Upper lobe of left lung (tissue), 6 donors: ENCODE results near the gene MGAT4A. TPM values are rescaled to one million over a fixed set of nuclear protein-coding genes. Genes with fewer than 3 reads are reported as not detected.

ENCODE experiments used
- ATAC-seq, 2 donors: fragments of 200-7000 bp; cut with Tn5 transposase; one replicate each; pipeline ENCODE4 v1.9.1; 2022; ENCODE audit warnings: mild to moderate bottlenecking in 2 of 2, moderate library complexity in 2 of 2; ENCODE audit not compliant: low FRiP score in 2 of 2
- DNase-seq, 2 donors: peaks; one replicate each; pipeline ENCODE4 v3.0.0-alpha.2; 2019 to 2020
- H3K27ac ChIP-seq, 4 donors: fragments of 200-600 bp; sonication (generic); one replicate each; pipeline ENCODE4 v1.5.1; 2016 to 2019
- H3K27me3 ChIP-seq, 4 donors: fragments of 200-600 bp; sonication (generic); one replicate each; pipeline ENCODE4 v1.5.1; 2017 to 2019
- H3K36me3 ChIP-seq, 4 donors: fragments of 200-600 bp; sonication (generic); one replicate each; pipeline ENCODE4 v1.5.1; 2016 to 2019
- H3K4me1 ChIP-seq, 4 donors: fragments of 200-600 bp; sonication (generic); one replicate each; pipeline ENCODE4 v1.5.1; 2018 to 2019
- H3K4me3 ChIP-seq, 4 donors: fragments of 200-600 bp; sonication (generic); one replicate each; pipeline ENCODE4 v1.5.1; 2017 to 2019; ENCODE audit warnings: mild to moderate bottlenecking in 2 of 4, moderate library complexity in 1 of 4
- H3K9me3 ChIP-seq, 4 donors: fragments of 200-600 bp; sonication (generic); one replicate each; pipeline ENCODE4 v1.5.1; 2018 to 2019
- EP300 ChIP-seq, 4 donors: sonication (generic); formaldehyde crosslinking; IDR thresholded peaks; one replicate each; pipeline ENCODE4 v1.5.1; 2017; ENCODE audit warnings: antibody characterized with exemption in 4 of 4, control low read depth in 2 of 4
- POLR2A ChIP-seq, 4 donors: fragments of 450-650 bp; IDR thresholded peaks; one replicate each; pipeline ENCODE4 v1.5.1; 2016 to 2017; ENCODE audit warnings: antibody characterized with exemption in 4 of 4, mild to moderate bottlenecking in 2 of 4
- POLR2AphosphoS5 ChIP-seq, 2 donors: sonication (generic); formaldehyde crosslinking; IDR thresholded peaks; one replicate each; pipeline ENCODE4 v1.5.1; 2017; ENCODE audit warnings: antibody characterized with exemption in 2 of 2
- WGBS, 2 donors: methylation state at CpG; one replicate each; pipeline ENCODE4 v1.1.5; 2017 to 2018; 5-methylcytosine and 5-hydroxymethylcytosine counted together
- total RNA-seq, 6 donors: library from RNA; depleted of rRNA in 4 of 6; stranded (reverse); fragments of >200 nt in 4 of 6; gene quantifications; one replicate each; pipeline versions ENCODE4 v1.1.0 to v1.2.1, GENCODE V29; 2016 to 2021
- TF ChIP-seq, protein P1 (sequence below), 6 experiments: fragments of 450-650 bp in 4 of 6; fragments of 200-600 bp in 2 of 6; sonication (generic) in 2 of 6; IDR thresholded peaks; one replicate each; pipeline ENCODE4 v1.5.1; 2016 to 2019; ENCODE audit warnings: antibody characterized with exemption in 6 of 6
- donor health status: DM: no; HTN: no; CAD: no; lungs with moderate emphysema.
- donor health status: DM: no; HTN: yes; CAD: no; lungs with severe emphysema.

MGAT4A gene
- total RNA-seq, 6 donors from 2014 or later, result 28.4 to 69.6 (median 53.6) TPM

DNA sequence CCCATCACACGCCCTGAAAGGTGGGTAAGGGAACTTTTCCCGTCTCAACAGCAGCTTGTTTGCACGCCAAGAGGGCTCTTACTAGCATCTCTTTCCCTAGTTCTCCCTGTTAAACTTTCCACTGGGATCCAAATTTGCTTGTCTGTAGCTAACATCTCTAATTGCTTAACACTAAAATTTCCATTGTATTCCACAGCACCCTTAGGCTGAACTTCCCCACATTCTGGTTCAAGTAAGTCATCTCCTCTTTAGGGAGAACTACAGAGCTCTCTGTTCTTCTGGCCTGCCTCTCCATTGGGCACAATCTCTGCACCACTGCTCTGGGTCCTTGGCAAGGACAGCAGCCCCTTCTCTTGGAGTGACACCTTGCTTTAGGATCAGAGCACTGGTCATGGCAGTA lies 98.6 kb downstream of the MGAT4A start:
- WGBS, 2 donors, result 78 to 85% methylated on average over 3 of the region's 3 CpGs
- Histone ChIP-seq H3K27ac (no peak overlapping the region), H3K36me3 (peaks cover 8 to 81% (median 45%) of the 10 kb centered on the region in 4 donors), H3K9me3 (no peaks in the 10 kb centered on the region), H3K4me3 (no peak overlapping the region), H3K27me3 (no peaks in the 10 kb centered on the region), H3K4me1 (no peaks in the 10 kb centered on the region)
- TF ChIP-seq, protein P1, sequence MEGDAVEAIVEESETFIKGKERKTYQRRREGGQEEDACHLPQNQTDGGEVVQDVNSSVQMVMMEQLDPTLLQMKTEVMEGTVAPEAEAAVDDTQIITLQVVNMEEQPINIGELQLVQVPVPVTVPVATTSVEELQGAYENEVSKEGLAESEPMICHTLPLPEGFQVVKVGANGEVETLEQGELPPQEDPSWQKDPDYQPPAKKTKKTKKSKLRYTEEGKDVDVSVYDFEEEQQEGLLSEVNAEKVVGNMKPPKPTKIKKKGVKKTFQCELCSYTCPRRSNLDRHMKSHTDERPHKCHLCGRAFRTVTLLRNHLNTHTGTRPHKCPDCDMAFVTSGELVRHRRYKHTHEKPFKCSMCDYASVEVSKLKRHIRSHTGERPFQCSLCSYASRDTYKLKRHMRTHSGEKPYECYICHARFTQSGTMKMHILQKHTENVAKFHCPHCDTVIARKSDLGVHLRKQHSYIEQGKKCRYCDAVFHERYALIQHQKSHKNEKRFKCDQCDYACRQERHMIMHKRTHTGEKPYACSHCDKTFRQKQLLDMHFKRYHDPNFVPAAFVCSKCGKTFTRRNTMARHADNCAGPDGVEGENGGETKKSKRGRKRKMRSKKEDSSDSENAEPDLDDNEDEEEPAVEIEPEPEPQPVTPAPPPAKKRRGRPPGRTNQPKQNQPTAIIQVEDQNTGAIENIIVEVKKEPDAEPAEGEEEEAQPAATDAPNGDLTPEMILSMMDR (IDR thresholded peaks at IDR 0.05), result no peak
- no peak for ATAC-seq
- no peak for DNase-seq

DNA sequence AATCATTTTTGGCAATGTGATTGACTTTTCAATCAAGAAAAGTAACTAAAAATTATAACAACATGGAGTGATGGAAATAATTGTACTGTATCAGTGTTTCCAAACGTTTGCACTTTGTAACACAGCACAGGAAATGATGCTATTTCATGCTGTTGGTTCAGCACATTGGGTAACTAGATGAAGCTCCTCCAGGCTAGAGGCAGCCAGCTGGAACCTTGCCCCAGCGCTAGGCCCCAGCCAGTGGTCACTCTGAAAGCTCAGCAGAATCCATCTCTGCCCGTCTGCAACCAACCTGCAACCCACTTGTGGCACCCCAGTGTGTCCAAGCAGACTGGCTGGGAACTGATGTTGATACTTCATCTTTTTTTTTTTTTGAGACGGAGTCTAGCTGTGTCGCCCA lies 107.3 kb downstream of the MGAT4A start:
- Histone ChIP-seq H3K27ac (peak overlapping the region in 1 of 4 donors; percentile 20), H3K27me3 (no peaks in the 10 kb centered on the region), H3K4me3 (no peak overlapping the region), H3K36me3 (peaks cover 8 to 59% (median 13%) of the 10 kb centered on the region in 4 donors), H3K9me3 (no peaks in the 10 kb centered on the region), H3K4me1 (no peaks in the 10 kb centered on the region)
- ATAC-seq (peak in 1 of 2 donors; percentile 73), DNase-seq (peak in 1 of 2 donors; percentile 32)
- 56 to 73% methylated on average over 5 of the region's 5 CpGs for WGBS, 2 donors
- TF ChIP-seq EP300 (IDR thresholded peaks at IDR 0.05), result no peak
- no peak for TF ChIP-seq POLR2AphosphoS5 (IDR thresholded peaks at IDR 0.05)
- TF ChIP-seq, protein P1 (IDR thresholded peaks at IDR 0.05), result no peak
- TF ChIP-seq POLR2A (IDR thresholded peaks at IDR 0.05), result no peak

DNA sequence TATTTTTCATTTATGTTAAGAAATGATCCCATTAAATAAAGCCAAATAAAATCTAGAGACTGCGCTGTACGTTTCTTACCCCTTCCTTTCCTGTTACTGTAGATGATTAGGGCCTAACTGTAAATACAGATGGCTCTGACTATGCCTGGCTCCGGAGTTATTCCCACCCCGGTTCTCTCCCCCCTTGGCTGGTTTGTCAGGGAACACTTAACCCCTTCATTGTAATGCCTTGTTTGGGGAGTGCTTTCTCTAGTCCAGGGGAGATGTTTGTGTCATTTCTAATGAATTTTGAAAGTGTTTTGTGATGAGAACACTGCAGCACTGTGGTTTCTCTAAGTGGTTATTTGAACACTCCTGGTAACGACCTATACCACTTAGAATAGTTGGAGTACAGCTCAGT lies 113.8 kb downstream of the MGAT4A start:
- WGBS, 2 donors, result 51 to 58% methylated on average over 5 of the region's 5 CpGs
- ATAC-seq, result no peak
- Histone ChIP-seq H3K9me3 (no peaks in the 10 kb centered on the region), H3K4me1 (no peaks in the 10 kb centered on the region), H3K27ac (no peak overlapping the region), H3K27me3 (no peaks in the 10 kb centered on the region), H3K36me3 (peaks cover 6 to 93% (median 48%) of the 10 kb centered on the region in 4 donors), H3K4me3 (no peak overlapping the region)
- TF ChIP-seq EP300 (IDR thresholded peaks at IDR 0.05) (no peak), POLR2A (IDR thresholded peaks at IDR 0.05) (no peak)
- DNase-seq, result no peak

DNA sequence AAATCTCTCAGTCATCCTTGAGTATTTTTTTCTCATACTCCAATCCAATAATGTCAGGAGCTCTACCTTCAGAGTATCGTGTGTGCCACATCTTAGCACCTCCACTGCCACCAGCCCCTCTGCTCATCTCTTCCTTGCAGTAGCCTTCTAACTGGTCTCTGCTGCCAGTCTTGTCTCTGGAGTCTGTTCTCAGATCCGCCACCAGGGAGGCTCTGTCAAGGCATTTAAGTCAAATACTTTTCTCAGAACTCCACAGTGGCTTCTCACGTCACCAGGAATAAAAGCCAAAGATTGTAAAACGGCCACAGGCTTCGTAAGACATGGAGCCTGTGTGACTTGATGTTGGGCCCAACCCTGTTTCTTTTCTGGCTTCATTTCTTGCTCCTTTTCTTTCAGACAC lies 115.5 kb downstream of the MGAT4A start:
- DNase-seq (no peak), ATAC-seq (no peak)
- H3K27me3 ChIP-seq, result no peaks in the 10 kb centered on the region
- H3K9me3 ChIP-seq, result no peaks in the 10 kb centered on the region
- no peak overlapping the region for H3K27ac ChIP-seq
- no peak overlapping the region for H3K4me3 ChIP-seq
- peaks cover 6 to 93% (median 47%) of the 10 kb centered on the region in 4 donors for H3K36me3 ChIP-seq
- 91 to 96% methylated on average over 5 of the region's 5 CpGs for WGBS, 2 donors
- no peak for TF ChIP-seq EP300 (IDR thresholded peaks at IDR 0.05)
- TF ChIP-seq POLR2A (IDR thresholded peaks at IDR 0.05), result no peak
- H3K4me1 ChIP-seq, result peaks cover 5 to 16% (median 10%) of the 10 kb centered on the region in 4 donors

DNA sequence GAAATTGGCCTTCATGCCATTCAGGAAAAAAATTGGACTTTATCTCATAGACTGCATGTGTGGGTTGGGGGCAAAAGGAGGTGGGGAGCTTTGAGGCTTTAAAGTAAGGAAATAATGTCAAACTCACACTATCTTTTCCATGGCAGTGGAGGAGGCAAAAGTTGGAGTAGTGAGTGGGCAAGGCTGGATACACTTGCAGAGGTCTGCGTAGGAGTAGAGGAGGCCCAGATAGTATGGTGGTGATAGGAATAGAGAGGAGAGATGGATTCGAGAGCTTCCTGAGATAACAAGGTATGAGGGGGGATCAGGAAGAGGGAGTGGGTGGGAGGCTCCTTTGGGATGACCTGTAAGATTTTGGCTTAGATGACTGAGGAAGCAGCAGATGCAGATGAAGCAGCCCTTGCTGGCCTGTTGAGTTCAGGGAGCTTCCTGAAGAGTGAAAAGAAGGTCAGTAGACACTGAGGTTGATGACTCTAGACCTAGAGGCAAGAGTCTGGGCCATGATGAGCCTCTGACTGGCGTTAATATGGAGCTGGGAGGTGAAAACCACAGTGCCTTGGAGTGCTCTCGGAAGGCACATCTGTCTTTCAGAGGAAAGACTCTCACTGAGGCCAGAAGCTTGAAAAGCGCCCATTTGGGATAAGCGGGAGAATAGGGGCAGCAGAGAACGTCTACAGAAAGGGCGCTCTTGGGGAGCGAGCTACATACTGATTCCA lies 116.8 kb downstream of the MGAT4A start:
- ATAC-seq (peak in 1 of 2 donors; percentile 31), DNase-seq (no peak)
- Histone ChIP-seq H3K9me3 (no peaks in the 10 kb centered on the region), H3K27me3 (no peaks in the 10 kb centered on the region), H3K36me3 (peaks cover 6 to 88% (median 44%) of the 10 kb centered on the region in 4 donors), H3K27ac (no peak overlapping the region), H3K4me1 (peaks cover 18 to 29% (median 23%) of the 10 kb centered on the region in 4 donors), H3K4me3 (no peak overlapping the region)
- WGBS, 2 donors, result 96 to 97% methylated on average over 9 of the region's 9 CpGs
- TF ChIP-seq, protein P1 (IDR thresholded peaks at IDR 0.05), result no peak
- TF ChIP-seq EP300 (IDR thresholded peaks at IDR 0.05) (no peak), POLR2AphosphoS5 (IDR thresholded peaks at IDR 0.05) (no peak), POLR2A (IDR thresholded peaks at IDR 0.05) (no peak)
